Mucosa of stomach (tissue), 1 donor: ENCODE results near the gene CACNA1H.

ENCODE experiments used
- H3K27me3 ChIP-seq: one replicate; pipeline ENCODE4 v1.7.0; 2013; ENCODE audit warnings: mild to moderate bottlenecking, low read length; ENCODE audit not compliant: control insufficient read depth, insufficient read depth
- H3K36me3 ChIP-seq: one replicate; pipeline ENCODE4 v1.7.0; 2013; ENCODE audit warnings: low read length; ENCODE audit not compliant: control insufficient read depth, insufficient read depth
- H3K4me1 ChIP-seq: one replicate; pipeline ENCODE4 v1.7.0; 2013; ENCODE audit warnings: mild to moderate bottlenecking, low read length; ENCODE audit not compliant: control insufficient read depth, insufficient read depth
- H3K4me3 ChIP-seq: one replicate; pipeline ENCODE4 v1.7.0; 2013; ENCODE audit warnings: low read length
- H3K9ac ChIP-seq: one replicate; pipeline ENCODE4 v1.7.0; 2013; ENCODE audit warnings: mild to moderate bottlenecking, low read length, moderate library complexity
- H3K9me3 ChIP-seq: one replicate; pipeline ENCODE4 v1.7.0; 2013; ENCODE audit warnings: mild to moderate bottlenecking, low read length, moderate library complexity; ENCODE audit not compliant: control insufficient read depth
- donor health status: Pancreatic carcinoma.

Gene CACNA1H

GRCh38 chr16:1124795-1125194 is 28.1 kb upstream of the CACNA1H start:
- H3K9ac ChIP-seq, result no peak overlapping the region
- no peaks in the 10 kb centered on the region for H3K9me3 ChIP-seq

GRCh38 chr16:1125471-1125870 is 27.4 kb upstream of the CACNA1H start:
- H3K9ac ChIP-seq, result no peak overlapping the region
- no peaks in the 10 kb centered on the region for H3K9me3 ChIP-seq
- no peaks in the 10 kb centered on the region for H3K36me3 ChIP-seq
- no peak overlapping the region for H3K4me3 ChIP-seq
- no peaks in the 10 kb centered on the region for H3K4me1 ChIP-seq
- H3K27me3 ChIP-seq, result peaks cover 11% of the 10 kb centered on the region

More at GRCh38 chr16:1124795-1125194, 28.1 kb upstream of the CACNA1H start:
- peaks cover 14% of the 10 kb centered on the region for H3K27me3 ChIP-seq
- no peaks in the 10 kb centered on the region for H3K4me1 ChIP-seq
- H3K36me3 ChIP-seq, result no peaks in the 10 kb centered on the region
- H3K4me3 ChIP-seq, result no peak overlapping the region

GRCh38 chr16:1126044-1126443 is 26.9 kb upstream of the CACNA1H start:
- no peaks in the 10 kb centered on the region for H3K4me1 ChIP-seq
- peaks cover 8% of the 10 kb centered on the region for H3K27me3 ChIP-seq
- no peak overlapping the region for H3K9ac ChIP-seq
- H3K36me3 ChIP-seq, result no peaks in the 10 kb centered on the region
- H3K9me3 ChIP-seq, result no peaks in the 10 kb centered on the region
- no peak overlapping the region for H3K4me3 ChIP-seq

- H3K4me3 ChIP-seq, result no peak overlapping the region
- H3K27me3 ChIP-seq, result peaks cover 8% of the 10 kb centered on the region
- H3K4me1 ChIP-seq, result no peaks in the 10 kb centered on the region
- H3K9ac ChIP-seq, result no peak overlapping the region
- no peaks in the 10 kb centered on the region for H3K9me3 ChIP-seq
- no peaks in the 10 kb centered on the region for H3K36me3 ChIP-seq
These were observed 26.3 kb upstream of the CACNA1H start for GRCh38 chr16:1126586-1126985.

GRCh38 chr16:1127101-1127500 is 25.8 kb upstream of the CACNA1H start:
- Histone ChIP-seq H3K27me3 (peaks cover 5% of the 10 kb centered on the region), H3K4me1 (no peaks in the 10 kb centered on the region), H3K9ac (no peak overlapping the region), H3K4me3 (no peak overlapping the region), H3K9me3 (no peaks in the 10 kb centered on the region), H3K36me3 (no peaks in the 10 kb centered on the region)

GRCh38 chr16:1127971-1128715 is 24.8 kb upstream of the CACNA1H start:
- Histone ChIP-seq H3K9ac (no peak overlapping the region), H3K4me1 (peaks cover 2% of the 10 kb centered on the region), H3K27me3 (peaks cover 7% of the 10 kb centered on the region), H3K4me3 (no peak overlapping the region), H3K9me3 (no peaks in the 10 kb centered on the region), H3K36me3 (no peaks in the 10 kb centered on the region)

- H3K4me3 ChIP-seq, result no peak overlapping the region
- peaks cover 8% of the 10 kb centered on the region for H3K27me3 ChIP-seq
- H3K9ac ChIP-seq, result no peak overlapping the region
- H3K36me3 ChIP-seq, result no peaks in the 10 kb centered on the region
- H3K4me1 ChIP-seq, result peaks cover 13% of the 10 kb centered on the region
- H3K9me3 ChIP-seq, result no peaks in the 10 kb centered on the region
These were observed 23.6 kb upstream of the CACNA1H start for GRCh38 chr16:1129106-1129960.

- Histone ChIP-seq H3K9ac (no peak overlapping the region), H3K4me1 (peaks cover 16% of the 10 kb centered on the region)
These were observed 22.5 kb upstream of the CACNA1H start for GRCh38 chr16:1130382-1130781.

GRCh38 chr16:1131378-1131994 is 21.4 kb upstream of the CACNA1H start:
- Histone ChIP-seq H3K36me3 (no peaks in the 10 kb centered on the region), H3K4me1 (peaks cover 16% of the 10 kb centered on the region), H3K9ac (no peak overlapping the region), H3K4me3 (no peak overlapping the region), H3K9me3 (no peaks in the 10 kb centered on the region), H3K27me3 (peaks cover 5% of the 10 kb centered on the region)

More at GRCh38 chr16:1130382-1130781, 22.5 kb upstream of the CACNA1H start:
- Histone ChIP-seq H3K36me3 (no peaks in the 10 kb centered on the region), H3K4me3 (no peak overlapping the region), H3K27me3 (peaks cover 8% of the 10 kb centered on the region), H3K9me3 (no peaks in the 10 kb centered on the region)

- Histone ChIP-seq H3K9ac (no peak overlapping the region), H3K27me3 (peaks cover 5% of the 10 kb centered on the region), H3K4me3 (no peak overlapping the region), H3K36me3 (no peaks in the 10 kb centered on the region), H3K4me1 (peaks cover 16% of the 10 kb centered on the region), H3K9me3 (no peaks in the 10 kb centered on the region)
These were observed 20.5 kb upstream of the CACNA1H start for GRCh38 chr16:1132431-1132830.

GRCh38 chr16:1133271-1133670 is 19.6 kb upstream of the CACNA1H start:
- H3K27me3 ChIP-seq, result peaks cover 5% of the 10 kb centered on the region
- H3K9ac ChIP-seq, result no peak overlapping the region
- H3K4me3 ChIP-seq, result no peak overlapping the region
- H3K9me3 ChIP-seq, result no peaks in the 10 kb centered on the region
- H3K4me1 ChIP-seq, result peaks cover 16% of the 10 kb centered on the region
- no peaks in the 10 kb centered on the region for H3K36me3 ChIP-seq
